MCF 10A (cell line): ENCODE results near the gene ELL. TPM values are rescaled to one million over a fixed set of nuclear protein-coding genes. Genes with fewer than 3 reads are reported as not detected.
A peak's percentile ranks its signal among the peaks of the same experiment; 100 is the strongest.

Experiments used
- BruUV-seq: library from RNA; stranded (reverse); fragments of 400-500 nt; replicated peaks from 2 replicates; lab custom pipeline; 2021; lab: Mats Ljungman, UMichigan
- CTCF ChIA-PET: fragments of 300-600 bp; sonication (Branson Sonifier 250); formaldehyde crosslinking; extraction: SDS; loops from one replicate; lab custom pipeline; 2021; ENCODE audit warnings: antibody characterized with exemption, inconsistent platforms; lab: Yijun Ruan, JAX
- POLR2A ChIA-PET: fragments of 300-600, 350-650 bp; sonication (Branson Sonifier 250); formaldehyde crosslinking; extraction: SDS; loops from one replicate; lab custom pipeline; 2020; ENCODE audit warnings: antibody characterized with exemption, inconsistent platforms; lab: Yijun Ruan, JAX
- DNase-seq: peaks from one replicate; pipeline ENCODE4 v3.0.0-alpha.2; 2018; ENCODE audit not compliant: unreplicated experiment
- H3K27ac Mint-ChIP-seq: one replicate; pipeline ENCODE4 v1.8.0; 2022; ENCODE audit warnings: mild to moderate bottlenecking, low read depth, mixed read lengths; ENCODE audit not compliant: unreplicated experiment
- H3K27me3 Mint-ChIP-seq: one replicate; pipeline ENCODE4 v1.8.0; 2022; ENCODE audit warnings: mixed read lengths; ENCODE audit not compliant: insufficient read depth, unreplicated experiment
- H3K36me3 Mint-ChIP-seq: one replicate; pipeline ENCODE4 v1.8.0; 2022; ENCODE audit warnings: mild to moderate bottlenecking, moderate library complexity, mixed read lengths; ENCODE audit not compliant: insufficient read depth, unreplicated experiment
- H3K4me1 Mint-ChIP-seq: one replicate; pipeline ENCODE4 v1.8.0; 2022; ENCODE audit warnings: mixed read lengths; ENCODE audit not compliant: insufficient read depth, unreplicated experiment
- H3K4me3 Mint-ChIP-seq: one replicate; pipeline ENCODE4 v1.8.0; 2022; ENCODE audit warnings: mild to moderate bottlenecking, moderate library complexity, mixed read lengths; ENCODE audit not compliant: unreplicated experiment
- H3K9me3 Mint-ChIP-seq: one replicate; pipeline ENCODE4 v1.8.0; 2022; ENCODE audit warnings: mixed read lengths; ENCODE audit not compliant: unreplicated experiment
- intact Hi-C: fragments of 100-400 bp; cut with micrococcal nuclease; formaldehyde crosslinking; loops from 2 replicates; pipeline ENCODE4 v1.14.1; 2022
- total RNA-seq: library from RNA; stranded (reverse); gene quantifications from 2 replicates; pipeline ENCODE4 v1.2.3, GENCODE V29; 2022
- TF ChIP-seq, protein P1 (sequence below): fragments of 200-600 bp; IDR thresholded peaks from one replicate; pipeline ENCODE4 v1.8.0; 2022; ENCODE audit warnings: antibody characterized with exemption, mild to moderate bottlenecking; ENCODE audit not compliant: unreplicated experiment

The ELL gene
- total RNA-seq, 1 experiment from 2014 or later: 22.4 TPM

DNA sequence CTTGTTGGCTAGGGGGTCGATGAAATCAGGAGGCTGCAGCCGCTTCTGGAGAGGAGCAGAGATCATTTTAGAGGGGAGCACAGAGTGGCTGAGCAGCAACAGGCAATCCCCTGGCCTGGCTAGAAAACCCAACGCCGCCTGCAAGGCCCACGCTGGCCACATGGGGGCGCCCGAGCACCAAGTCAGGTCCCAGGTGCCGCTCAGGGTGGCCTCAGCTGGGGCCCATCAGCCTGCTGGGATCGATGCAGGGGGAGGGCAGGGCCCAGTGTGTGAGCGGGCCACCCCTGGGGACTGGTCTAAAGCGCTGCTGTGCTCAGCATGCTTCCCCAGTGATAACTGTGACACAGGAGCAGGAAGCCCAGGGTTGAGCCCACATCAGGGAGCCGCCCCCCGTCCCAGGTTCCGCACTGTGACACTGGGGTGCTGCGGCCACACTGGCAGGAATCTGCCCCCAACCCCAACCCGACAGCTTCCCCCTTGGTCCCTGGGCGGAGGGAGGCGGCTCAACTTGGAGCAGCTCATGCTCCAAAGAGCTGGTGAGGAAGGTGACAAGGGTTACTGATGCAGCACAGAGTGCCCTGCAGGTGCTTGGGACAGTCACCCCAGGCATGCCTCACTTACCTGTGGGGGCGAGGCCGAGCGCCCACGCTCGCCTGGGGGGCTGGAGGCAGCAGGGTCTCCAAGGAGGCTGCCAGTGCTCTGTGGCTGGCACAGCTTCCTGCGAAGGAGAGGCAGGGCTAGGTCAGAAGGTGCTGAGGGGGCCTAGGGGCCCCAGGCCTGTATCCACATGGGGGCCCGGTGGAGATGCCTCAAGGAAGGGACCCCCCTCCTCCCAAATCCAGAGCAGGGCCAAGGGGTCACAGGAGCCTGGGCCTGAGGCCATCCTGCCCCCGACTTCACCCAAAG lies 70.7 kb downstream of the ELL start:
- H3K9me3 Mint-ChIP-seq: no peaks in the 10 kb centered on the region
- no peaks in the 10 kb centered on the region for H3K27me3 Mint-ChIP-seq
- intact Hi-C loops: loop anchor here (5.0 kb wide), 1 partner anchor 71 kb away; the partner anchor contains the start of gene ELL
- peaks cover 9% of the 10 kb centered on the region for H3K4me1 Mint-ChIP-seq
- peak overlapping the region; percentile 14 for H3K27ac Mint-ChIP-seq
- H3K4me3 Mint-ChIP-seq: no peak overlapping the region
- peaks cover 55% of the 10 kb centered on the region for H3K36me3 Mint-ChIP-seq
- TF ChIP-seq, protein P1, sequence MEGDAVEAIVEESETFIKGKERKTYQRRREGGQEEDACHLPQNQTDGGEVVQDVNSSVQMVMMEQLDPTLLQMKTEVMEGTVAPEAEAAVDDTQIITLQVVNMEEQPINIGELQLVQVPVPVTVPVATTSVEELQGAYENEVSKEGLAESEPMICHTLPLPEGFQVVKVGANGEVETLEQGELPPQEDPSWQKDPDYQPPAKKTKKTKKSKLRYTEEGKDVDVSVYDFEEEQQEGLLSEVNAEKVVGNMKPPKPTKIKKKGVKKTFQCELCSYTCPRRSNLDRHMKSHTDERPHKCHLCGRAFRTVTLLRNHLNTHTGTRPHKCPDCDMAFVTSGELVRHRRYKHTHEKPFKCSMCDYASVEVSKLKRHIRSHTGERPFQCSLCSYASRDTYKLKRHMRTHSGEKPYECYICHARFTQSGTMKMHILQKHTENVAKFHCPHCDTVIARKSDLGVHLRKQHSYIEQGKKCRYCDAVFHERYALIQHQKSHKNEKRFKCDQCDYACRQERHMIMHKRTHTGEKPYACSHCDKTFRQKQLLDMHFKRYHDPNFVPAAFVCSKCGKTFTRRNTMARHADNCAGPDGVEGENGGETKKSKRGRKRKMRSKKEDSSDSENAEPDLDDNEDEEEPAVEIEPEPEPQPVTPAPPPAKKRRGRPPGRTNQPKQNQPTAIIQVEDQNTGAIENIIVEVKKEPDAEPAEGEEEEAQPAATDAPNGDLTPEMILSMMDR: peak; percentile 97
- BruUV-seq: no TSS peak
- ChIA-PET CTCF (interaction anchor here (0.5 to 5.1 kb wide), 38 partner anchors 8 to 736 kb away, joined by 3 to 59 read pairs (median 4); partner anchors contain the start of genes FKBP8, REX1BD and SSBP4), POLR2A (interaction anchor here (1.0 to 2.2 kb wide), 7 partner anchors 9 to 120 kb away, joined by 3 to 7 read pairs (median 4); partner anchors contain the start of genes ELL and UBA52)
- peak; percentile 78 for DNase-seq

DNA sequence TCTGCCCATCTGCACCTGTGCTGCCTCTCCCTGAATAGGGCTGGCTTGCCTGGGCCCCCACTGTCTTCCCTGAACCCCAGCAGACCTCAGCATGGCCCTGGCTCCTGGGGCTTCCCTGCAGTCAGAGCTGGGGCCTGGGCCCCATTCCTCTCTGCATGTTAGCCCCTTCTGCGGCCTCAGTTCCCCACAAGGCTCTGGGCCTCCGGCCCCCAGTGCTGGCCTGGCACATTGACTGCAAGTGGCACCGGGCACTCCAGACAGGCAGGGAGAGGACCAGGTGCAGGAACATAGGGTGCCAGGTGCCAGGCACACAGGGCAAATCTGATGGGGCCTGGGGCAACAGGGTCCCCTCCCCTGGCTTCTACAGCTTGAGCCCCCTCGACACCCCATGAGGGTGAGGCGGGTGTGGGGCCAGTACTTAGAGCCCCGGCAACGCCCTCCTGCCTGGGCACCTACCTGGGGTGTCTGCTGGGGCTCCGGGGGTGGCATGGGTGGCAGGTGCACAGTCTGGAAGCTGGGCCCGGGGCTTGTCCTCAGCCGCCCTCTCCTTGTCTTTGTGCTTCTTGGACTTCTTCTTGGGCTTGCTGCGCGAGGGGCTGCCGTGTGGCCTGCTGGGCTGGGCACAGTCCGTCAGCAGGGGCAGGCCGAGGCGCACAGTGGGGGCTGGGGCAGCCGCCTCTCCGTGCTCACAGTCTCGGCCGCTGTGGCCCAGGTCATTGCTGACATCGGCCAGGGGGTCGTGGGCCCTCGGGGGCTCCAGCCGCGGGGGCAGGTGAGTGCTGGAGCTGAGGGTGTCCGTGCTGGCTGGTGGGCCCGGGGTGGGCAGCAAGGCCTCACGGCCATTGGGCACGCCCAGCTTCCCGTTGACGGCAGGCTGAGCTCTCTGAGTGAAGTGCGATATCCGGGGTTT lies 71.6 kb downstream of the ELL start:
- ChIA-PET CTCF (interaction anchor here (0.5 to 5.1 kb wide), 34 partner anchors 7 to 737 kb away, joined by 3 to 59 read pairs (median 4); partner anchors contain the start of genes FKBP8, REX1BD and SSBP4), POLR2A (interaction anchor here (1.0 to 2.2 kb wide), 7 partner anchors 9 to 121 kb away, joined by 3 to 7 read pairs (median 4); partner anchors contain the start of genes ELL and UBA52)

DNA sequence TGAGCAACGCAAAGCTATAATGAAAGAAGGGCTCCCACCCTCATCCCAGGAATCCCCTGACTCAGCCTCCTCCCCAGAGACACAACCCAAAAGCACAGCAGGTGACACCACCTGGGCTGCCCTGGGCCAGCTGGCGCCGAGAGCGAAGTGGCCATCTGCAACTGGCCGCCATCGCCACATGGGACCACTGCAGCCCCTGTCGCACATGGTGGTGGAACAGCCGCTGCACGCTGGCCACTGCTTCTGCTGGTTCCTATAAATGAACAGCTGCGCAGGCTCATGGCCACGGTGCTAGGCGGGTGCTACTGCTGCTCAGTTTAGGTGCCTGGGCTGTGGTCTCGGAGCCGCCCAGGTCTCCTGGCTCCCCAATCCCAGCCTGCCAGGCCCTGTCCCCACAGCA lies 72.3 kb downstream of the ELL start:
- TF ChIP-seq, protein P1: no peak
- H3K9me3 Mint-ChIP-seq: no peaks in the 10 kb centered on the region
- peaks cover 55% of the 10 kb centered on the region for H3K36me3 Mint-ChIP-seq
- no peak overlapping the region for H3K27ac Mint-ChIP-seq
- CTCF ChIA-PET: interaction anchor here (2.8 to 5.1 kb wide), 4 partner anchors 10 to 144 kb away, joined by 11 to 59 read pairs (median 19); no protein-coding TSS in a partner anchor
- intact Hi-C loops: no loop called here
- no TSS peak for BruUV-seq
- POLR2A ChIA-PET: no interaction called here
- no peaks in the 10 kb centered on the region for H3K27me3 Mint-ChIP-seq
- no peak for DNase-seq
- H3K4me1 Mint-ChIP-seq: peaks cover 9% of the 10 kb centered on the region
- H3K4me3 Mint-ChIP-seq: no peak overlapping the region

More for the DNA sequence above, 71.6 kb downstream of the ELL start:
- H3K27me3 Mint-ChIP-seq: no peaks in the 10 kb centered on the region
- TF ChIP-seq, protein P1: no peak
- H3K4me1 Mint-ChIP-seq: peaks cover 9% of the 10 kb centered on the region
- H3K27ac Mint-ChIP-seq: peak overlapping the region; percentile 14
- peaks cover 55% of the 10 kb centered on the region for H3K36me3 Mint-ChIP-seq
- no peak overlapping the region for H3K4me3 Mint-ChIP-seq
- no peaks in the 10 kb centered on the region for H3K9me3 Mint-ChIP-seq
- DNase-seq: no peak
- intact Hi-C loops: loop anchor here (5.0 kb wide), 1 partner anchor 72 kb away; the partner anchor contains the start of gene ELL
- BruUV-seq: no TSS peak
